HG03354 (cell line): ENCODE results near the gene CYP1A1.

Source experiments
- ATAC-seq: cut with Tn5 transposase; IDR thresholded peaks from one replicate; pipeline ENCODE4 v1.9.1; 2021; ENCODE audit warnings: mild to moderate bottlenecking; ENCODE audit not compliant: unreplicated experiment, poor library complexity, severe bottlenecking

Gene CYP1A1, protein sequence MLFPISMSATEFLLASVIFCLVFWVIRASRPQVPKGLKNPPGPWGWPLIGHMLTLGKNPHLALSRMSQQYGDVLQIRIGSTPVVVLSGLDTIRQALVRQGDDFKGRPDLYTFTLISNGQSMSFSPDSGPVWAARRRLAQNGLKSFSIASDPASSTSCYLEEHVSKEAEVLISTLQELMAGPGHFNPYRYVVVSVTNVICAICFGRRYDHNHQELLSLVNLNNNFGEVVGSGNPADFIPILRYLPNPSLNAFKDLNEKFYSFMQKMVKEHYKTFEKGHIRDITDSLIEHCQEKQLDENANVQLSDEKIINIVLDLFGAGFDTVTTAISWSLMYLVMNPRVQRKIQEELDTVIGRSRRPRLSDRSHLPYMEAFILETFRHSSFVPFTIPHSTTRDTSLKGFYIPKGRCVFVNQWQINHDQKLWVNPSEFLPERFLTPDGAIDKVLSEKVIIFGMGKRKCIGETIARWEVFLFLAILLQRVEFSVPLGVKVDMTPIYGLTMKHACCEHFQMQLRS

DNA sequence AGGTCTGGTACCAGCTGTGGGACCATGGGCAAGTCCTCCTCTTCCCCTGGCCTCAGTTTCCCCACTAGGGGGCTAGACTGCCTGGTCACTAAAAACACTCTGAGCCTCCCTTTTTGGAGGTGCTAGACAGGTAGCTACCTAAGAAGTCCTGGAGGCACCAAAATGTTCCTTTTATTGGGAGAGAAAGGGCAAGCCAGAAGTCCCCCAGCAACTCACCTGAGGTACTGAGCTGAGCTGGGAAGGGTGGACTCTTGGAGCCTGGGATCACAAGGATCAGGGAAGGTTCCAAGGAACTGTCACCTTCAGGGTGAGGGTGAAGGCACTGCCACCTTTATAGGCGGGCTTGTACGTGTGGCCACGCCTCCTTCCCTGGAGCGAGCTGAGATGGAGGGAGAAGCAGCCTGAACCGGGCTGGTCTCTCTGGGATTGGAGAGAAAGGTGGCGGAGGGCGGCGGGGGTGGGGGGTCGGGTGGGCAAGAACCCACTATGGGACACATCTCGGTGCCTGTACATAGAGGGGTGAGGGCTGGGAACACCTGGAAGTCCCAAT, at the start of gene CYP1A1:
Gene CYP1A1, minus strand, starts transcription at position 304 of the 550 bp plus-strand sequence. CDS start 2,431 bp downstream, outside the sequence.
- ATAC-seq: no peak

DNA sequence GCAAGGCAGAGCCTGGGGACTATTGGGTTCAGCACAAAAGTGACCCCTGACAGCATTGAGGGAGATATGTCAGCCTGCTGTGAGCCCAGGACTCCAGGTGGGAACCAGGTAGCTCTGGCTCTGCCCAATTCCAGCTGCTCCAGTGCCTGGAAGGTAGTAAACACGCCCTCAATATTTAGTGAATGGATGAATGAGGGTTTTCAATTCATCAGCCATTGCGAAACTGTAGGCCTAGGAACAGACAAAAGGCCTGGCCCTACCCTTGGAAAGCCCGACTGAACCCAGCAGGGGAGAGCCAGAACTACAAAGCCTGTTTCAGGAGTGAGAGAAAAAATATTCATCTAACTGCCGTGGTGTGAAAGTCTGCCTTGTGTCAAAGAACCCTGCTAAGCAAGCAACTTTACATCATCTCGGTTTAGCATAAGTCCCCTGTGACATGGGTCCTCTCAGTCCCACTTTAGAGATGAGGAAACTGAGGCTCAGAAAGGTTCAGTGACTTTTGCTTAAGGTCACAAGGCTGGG, 48.5 kb upstream of the CYP1A1 start:
- no peak for ATAC-seq

DNA sequence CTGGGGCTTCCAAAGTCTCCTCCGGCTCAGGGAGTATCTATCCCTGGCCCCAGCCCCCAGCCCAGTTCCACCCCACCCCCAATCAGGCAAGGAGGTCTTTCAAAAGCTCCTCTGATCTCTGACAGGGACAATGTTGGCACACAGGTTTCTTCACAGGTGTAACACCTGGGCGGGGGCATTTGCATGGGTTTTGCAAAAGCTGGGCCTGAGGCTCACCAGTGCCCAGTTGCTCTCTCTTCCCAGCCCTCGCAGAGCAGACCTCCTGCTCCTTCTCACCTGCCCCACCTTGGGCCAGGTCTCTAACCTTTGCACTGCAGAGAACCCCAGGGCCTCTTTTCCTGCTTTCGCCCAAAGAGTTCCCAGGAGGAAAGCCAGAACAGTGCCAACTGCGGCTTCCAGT, 48.0 kb upstream of the CYP1A1 start:
- no peak for ATAC-seq

DNA sequence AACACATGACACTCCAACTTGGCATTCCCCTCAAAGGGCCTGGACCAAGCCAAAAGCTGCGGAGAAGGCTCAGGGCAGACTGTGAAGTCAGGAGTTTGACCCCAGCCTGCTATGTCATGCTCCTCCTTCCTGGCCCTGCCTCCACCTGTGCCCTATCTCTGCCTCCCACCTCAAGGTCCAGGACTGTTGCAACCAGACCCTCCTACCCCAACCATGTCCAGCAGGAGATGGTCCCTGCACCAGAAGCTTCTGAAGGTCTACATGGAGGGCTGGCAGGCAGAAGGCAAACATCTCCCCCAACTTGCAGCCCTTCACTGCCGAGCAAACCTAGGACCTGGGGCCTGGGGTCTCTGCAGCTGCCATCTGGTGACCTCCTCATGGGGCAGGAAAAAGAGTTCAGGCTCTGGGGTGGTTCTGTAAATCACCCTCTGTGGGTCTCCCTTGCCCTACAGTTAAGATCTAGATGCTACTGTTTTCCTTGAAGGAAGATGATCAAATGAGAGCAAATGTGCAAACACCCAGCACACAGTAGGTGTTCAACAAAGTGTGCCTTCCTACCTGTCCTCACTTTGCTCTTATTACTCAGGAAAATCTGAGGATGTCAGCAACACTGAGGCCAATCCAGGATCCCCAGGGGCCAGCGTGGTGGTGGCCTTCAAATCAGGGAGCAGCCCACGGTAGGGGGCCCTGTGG, 45.0 kb upstream of the CYP1A1 start:
- ATAC-seq: no peak

DNA sequence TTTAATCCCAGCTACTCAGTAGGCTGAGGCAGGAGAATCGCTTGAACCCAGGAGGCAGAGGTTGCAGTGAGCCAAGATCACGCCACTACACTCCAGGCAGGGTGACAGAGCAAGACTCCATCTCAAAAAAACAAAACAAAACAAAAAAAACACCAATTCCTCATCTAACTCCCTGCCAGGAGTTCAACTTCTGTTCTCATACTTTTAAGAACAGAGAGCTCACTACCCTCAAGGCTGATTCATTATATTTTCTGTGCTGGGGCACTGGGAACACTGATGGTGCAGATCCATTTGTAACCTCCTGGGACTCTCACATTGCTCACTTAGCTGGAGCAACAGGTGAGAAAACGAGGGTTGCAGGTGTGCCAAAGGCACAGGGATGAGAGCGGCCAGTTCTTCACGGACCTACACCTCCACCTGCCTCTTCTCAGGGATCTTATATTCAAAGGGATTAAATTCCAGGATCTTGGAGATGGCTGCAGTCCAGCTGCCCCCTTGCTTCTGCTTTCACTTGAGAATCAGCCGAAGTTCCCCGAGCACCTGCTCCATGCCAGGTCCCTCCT, 44.2 kb upstream of the CYP1A1 start:
- no peak for ATAC-seq

DNA sequence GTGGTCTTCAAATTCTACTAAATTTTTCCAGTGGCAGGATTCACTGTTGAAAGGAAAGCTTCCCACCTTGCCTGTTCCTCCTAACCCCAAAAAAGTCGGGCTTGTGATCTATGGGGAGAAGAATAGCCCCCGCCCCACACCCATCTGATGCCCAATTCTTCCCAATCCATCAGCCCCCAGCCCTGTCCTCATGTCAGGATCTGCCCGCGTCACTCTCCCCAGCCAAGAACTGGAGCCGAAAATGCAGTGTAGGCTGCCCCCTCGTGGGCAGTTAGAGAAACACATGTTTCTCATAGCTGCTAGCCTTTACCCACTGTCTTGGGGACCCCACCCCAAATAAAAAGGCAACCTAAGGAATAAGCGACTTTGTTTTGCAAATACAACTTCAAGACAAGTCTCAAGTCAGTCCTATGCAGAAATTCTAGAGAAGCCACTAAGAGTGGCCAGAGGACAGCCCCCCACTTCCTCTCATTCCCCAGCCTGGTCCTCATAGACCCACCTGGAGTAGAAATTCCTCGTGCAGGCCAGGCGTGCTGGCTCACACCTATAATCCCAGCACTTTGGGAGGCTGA, 43.5 kb upstream of the CYP1A1 start:
- ATAC-seq: no peak

DNA sequence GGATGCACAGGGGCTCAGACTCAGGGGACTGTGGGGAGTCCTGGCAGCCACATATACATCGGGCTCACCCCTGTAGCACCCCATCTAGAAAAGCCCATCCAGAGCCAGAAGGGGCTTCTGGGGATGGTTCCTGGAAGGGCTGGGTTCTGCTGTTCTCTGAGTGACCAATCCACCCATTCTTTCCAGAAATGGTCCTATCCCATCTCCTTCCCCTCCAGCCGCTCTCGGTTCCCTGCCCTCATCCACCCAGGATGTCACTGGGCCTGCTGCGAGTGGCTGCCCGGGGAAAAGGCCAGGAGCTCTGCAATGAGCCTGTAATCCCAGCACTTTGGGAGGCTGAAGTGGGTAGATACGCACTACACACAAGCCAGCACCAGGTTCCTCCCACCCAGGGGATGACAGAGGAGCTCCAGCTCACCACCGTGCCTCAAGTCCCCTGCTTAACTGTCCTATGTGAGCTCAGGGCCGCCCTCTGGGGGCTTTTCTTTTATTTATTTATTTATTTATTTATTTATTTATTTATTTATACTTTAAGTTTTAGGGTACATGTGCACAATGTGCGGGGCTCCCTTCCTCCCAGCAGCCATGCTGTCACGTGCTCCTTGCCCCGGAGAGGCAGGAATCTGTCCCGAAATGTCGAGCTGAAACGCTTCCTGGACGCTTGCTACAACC, 42.9 kb upstream of the CYP1A1 start:
- no peak for ATAC-seq

DNA sequence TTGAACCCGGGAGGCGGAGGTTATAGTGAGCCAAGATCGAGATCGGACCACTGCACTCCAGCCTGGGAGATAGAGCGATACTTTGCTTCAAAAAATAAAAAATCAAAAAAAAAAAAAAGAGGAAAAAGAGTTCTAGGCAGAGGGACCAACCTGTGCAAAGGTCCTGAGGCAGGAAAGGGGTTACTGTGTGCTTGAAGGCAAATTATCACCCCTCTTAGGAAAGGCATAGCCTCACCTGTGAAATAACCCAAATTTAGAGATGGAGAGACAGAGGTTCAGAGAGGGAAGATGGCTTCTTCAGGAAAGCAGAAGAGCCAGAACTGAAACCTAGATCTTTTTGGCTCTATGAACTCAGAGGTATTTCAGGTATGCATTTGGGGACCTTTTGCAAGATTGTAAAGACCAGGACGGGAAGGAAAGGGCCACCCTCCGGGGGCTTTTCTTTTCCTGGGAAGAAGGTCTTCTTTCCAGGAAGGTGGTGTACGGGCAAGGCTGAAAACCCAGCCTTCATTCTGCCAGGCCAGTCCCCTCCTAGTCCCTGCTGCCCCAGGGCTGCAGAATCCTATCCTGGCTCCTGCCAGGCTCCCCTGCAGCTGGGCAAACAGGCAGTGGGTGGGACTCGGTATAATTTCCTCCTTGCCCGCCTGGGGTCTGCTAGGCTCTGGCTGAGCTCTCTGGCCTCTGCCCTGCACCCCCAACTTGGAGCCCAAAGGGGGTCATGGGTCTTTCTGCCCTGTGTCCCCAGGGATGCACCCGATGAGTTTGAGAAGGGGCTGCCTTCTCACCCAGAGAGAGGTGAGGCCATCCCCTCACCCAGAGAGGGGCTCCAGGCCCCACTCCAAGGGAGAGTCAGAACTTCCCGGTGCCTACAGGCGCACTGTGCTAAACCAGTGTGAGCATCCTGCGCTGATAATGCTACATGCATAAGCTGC, 42.1 kb upstream of the CYP1A1 start:
- no peak for ATAC-seq

DNA sequence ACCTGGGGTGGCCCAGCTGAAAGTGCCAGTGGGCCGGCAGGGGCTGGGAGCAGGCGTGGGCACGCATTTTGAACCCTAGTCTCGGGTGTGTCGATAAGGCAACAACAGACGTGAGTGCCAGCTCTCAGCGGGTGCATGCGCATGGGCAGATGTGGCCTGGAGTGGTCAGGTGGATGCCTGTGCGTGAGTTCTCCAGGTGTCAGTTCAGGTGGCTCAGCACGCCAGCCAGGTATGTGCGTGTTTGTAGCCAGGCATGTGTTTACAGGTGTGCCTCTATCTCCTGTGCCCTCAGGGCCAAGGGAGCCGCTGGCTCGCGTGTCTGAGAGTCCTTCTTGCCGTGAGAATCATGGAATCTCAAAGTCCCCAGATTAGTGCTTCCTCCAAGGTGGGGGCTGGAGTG, 38.1 kb upstream of the CYP1A1 start:
- ATAC-seq: no peak

DNA sequence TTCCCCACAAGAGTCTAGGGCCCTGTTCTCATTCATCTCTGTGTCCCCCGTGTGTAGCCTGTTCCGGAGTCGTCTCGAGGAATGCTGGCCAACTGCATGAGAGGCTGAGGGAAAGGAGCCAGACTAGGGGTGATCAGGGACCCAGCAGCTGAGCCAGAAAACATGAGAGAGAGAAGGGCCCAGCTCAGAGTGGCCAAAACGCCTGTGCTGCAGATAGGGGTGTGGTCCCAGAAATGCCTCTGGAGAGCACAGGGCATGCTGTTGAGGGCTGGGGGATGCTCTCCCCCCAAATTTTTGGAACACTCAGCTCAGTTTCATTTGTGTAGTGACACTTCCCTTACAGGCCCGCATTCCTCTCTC, 37.4 kb upstream of the CYP1A1 start:
- no peak for ATAC-seq

DNA sequence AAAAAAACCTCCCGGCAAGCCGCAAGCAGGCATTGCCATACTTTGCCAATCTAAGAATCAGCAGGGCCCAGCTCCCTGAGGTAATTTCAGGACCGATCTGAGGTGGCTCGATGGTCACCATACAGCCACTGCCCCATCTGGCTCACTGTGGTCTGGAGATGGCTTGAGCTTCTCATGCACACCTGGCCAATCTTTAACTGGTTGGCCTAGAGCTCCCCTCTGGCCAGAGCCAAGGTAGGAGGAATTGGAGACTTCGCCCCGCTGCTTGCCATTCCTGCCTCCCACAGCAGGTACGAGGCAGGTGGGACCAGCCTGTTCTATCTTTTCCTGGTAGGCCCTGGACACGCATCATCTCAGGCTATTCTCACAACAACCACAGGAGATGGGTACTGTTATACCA, 33.4 kb upstream of the CYP1A1 start:
- no peak for ATAC-seq

DNA sequence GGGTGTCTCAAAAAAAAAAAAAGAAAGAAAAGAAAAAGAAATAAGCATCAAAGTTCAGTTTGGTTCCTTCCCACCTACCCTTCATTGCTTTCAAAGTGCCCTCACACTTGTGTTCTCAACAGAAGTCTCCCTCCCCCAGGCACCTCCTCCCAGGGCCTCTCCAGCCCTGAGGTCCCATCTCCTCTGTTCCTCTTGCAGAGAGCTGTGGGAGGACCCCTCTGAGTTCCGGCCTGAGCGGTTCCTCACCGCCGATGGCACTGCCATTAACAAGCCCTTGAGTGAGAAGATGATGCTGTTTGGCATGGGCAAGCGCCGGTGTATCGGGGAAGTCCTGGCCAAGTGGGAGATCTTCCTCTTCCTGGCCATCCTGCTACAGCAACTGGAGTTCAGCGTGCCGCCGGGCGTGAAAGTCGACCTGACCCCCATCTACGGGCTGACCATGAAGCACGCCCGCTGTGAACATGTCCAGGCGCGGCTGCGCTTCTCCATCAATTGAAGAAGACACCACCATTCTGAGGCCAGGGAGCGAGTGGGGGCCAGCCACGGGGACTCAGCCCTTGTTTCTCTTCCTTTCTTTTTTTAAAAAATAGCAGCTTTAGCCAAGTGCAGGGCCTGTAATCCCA, 29.4 kb upstream of the CYP1A1 start:
- no peak for ATAC-seq

DNA sequence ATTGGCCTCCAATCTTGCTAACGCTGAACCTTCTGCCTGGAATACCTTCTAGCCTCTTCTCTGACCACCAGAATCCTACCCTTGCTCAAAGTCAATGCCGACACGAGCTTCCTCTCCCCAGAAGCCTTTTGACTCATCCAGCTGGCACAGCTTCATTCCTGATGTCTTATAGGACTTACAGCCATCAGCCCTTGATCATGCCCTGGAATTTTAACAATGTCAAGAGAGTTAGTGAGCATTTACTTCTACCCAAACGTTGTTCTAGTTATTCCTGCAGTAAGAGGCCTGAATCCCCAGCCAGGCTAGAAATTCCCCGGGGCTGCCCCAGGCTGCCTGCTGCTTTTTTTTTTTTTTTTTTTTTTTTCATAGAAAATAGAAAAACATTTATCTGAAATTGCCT, 27.2 kb upstream of the CYP1A1 start:
- ATAC-seq: no peak

DNA sequence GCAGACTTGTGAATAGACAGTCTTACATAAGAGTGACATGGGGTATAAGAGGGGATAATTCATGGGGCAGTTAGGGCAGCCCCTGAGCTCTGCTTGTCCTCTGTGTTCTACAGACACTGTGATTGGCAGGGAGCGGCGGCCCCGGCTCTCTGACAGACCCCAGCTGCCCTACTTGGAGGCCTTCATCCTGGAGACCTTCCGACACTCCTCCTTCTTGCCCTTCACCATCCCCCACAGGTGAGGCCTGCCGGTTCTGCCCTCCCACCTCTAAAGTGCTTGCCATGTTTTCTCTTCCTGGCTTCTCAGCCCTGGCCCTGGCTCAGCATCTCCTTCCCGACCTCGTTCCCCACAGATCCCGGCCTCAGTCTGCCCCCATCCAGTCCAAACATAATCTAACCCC, 26.7 kb upstream of the CYP1A1 start:
- ATAC-seq: no peak

DNA sequence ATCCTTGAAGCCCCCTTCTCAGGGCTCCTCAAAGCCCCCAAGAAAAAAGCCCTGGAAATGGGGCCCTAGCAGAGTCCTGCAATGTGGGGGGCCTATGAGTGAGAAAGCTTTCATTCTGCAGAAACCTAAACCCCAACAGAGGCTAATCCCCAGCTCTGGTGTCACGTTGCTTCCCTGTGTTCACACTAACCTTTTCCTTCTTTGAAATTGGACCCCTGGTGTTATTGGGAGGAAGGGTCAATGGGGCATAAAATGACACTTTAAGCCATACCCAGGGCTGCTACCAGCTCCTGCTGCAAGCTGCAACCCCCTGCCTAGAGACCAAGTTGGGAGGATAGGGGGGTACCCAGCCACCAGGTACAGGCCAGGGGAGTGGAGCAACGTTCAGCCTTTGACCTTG, 25.4 kb upstream of the CYP1A1 start:
- ATAC-seq: no peak

DNA sequence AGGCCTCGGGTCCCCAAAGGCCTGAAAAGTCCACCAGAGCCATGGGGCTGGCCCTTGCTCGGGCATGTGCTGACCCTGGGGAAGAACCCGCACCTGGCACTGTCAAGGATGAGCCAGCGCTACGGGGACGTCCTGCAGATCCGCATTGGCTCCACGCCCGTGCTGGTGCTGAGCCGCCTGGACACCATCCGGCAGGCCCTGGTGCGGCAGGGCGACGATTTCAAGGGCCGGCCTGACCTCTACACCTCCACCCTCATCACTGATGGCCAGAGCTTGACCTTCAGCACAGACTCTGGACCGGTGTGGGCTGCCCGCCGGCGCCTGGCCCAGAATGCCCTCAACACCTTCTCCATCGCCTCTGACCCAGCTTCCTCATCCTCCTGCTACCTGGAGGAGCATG, 24.5 kb upstream of the CYP1A1 start:
- no peak for ATAC-seq

DNA sequence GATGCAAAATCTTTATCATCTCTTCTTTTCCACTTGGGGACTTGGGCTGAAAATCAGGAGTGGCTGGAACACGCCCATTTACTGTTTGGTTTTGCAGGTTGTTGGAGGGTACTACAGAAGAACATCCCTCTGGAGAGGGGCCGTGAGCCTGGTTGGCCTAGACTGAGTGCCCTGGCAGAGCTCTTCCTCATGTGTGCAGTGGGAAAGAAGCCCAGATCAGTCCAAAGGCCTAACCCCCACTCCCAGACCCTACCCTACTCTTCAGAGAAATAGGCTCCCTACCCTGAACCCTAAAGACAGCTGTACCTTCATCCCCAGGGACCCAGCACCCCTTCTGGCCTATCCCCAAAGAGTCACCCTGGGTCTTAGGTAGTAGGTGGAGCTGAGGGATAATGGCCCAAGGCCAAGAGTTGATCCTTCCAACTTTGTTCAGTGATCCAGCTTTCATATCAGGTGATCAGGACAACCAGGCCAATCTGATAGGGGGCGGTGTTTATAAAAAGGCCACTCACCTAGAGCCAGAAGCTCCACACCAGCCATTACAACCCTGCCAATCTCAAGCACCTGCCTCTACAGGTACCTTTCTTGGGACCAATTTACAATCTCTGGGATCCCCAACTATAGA, 23.1 kb upstream of the CYP1A1 start, which contains the start of gene CYP1A2:
Gene CYP1A2, plus strand, starts transcription at position 524 of the 625 bp plus-strand sequence. CDS start 894 bp downstream, outside the sequence.
- ATAC-seq: no peak
